ENCODE results near the gene CHPF2.

DNA sequence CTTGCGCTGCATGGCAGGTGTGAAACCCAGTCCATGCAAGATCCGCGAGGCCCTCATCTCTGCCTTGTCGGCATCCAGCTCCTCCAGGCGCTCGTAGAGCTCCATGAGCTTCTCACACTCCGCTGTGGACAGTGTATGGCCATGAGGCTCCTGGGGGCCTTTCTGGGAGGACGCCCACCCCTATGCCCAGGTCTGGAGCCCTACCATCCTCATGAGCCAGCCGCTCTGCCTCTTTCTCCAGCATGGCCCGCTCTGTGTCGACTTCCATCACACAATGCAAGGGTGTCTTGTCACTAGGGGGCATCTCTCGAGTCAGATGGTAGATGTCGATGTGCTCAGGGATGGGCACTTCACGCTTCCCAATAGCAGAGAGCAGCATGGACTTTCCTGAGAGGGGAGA, 8.6 kb upstream of the CHPF2 start:
- TF ChIP-seq, protein P1, sequence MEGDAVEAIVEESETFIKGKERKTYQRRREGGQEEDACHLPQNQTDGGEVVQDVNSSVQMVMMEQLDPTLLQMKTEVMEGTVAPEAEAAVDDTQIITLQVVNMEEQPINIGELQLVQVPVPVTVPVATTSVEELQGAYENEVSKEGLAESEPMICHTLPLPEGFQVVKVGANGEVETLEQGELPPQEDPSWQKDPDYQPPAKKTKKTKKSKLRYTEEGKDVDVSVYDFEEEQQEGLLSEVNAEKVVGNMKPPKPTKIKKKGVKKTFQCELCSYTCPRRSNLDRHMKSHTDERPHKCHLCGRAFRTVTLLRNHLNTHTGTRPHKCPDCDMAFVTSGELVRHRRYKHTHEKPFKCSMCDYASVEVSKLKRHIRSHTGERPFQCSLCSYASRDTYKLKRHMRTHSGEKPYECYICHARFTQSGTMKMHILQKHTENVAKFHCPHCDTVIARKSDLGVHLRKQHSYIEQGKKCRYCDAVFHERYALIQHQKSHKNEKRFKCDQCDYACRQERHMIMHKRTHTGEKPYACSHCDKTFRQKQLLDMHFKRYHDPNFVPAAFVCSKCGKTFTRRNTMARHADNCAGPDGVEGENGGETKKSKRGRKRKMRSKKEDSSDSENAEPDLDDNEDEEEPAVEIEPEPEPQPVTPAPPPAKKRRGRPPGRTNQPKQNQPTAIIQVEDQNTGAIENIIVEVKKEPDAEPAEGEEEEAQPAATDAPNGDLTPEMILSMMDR (IDR thresholded peaks at IDR 0.05): no peak
- no peak for TF ChIP-seq POLR2A (IDR thresholded peaks at IDR 0.05)
